AG09309 (cell line): ENCODE data around the gene ACYP1.

ENCODE experiments used
- DNase-seq: peaks from one replicate; pipeline ENCODE4 v3.0.0-alpha.2; 2010; ENCODE audit warnings: low read depth
- H3K4me3 ChIP-seq: 2 replicates; pipeline ENCODE4 v1.5.1; 2011; ENCODE audit warnings: mild to moderate bottlenecking, low read depth, low read length, moderate library complexity; ENCODE audit not compliant: control insufficient read depth
- CTCF ChIP-seq: IDR thresholded peaks from 2 replicates; pipeline ENCODE4 v1.5.1; 2011; ENCODE audit warnings: mild to moderate bottlenecking, low read depth, low read length, inconsistent platforms; ENCODE audit not compliant: insufficient read depth, control insufficient read depth; ENCODE audit errors: missing control alignments

Gene ACYP1

GRCh38 chr14:75040507-75040906 is 23.3 kb downstream of the ACYP1 start:
- no peak overlapping the region for H3K4me3 ChIP-seq
- no peak for DNase-seq
- no peak for TF ChIP-seq CTCF

DNA sequence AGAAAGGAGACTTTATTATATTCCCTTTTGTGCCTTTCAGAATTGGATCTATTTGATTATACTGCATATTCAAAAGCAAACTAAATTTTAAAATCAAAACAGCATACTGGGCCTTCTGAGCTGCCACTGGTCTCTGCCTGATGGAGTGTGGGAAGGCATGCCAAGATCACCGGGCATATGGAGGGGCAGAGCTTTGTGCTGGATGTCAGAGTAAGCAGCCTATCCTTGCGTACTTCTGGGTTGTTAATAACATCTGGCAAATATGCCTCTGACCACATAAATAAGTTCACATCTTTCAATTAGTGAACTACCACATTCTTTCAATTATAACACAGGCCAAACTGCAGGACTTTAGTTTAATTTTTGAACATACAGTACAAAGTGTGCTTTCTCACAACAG is 30.9 kb downstream of the ACYP1 start:
- DNase-seq, result no peak
- no peak overlapping the region for H3K4me3 ChIP-seq
- no peak for TF ChIP-seq CTCF

GRCh38 chr14:75030147-75030546 is 33.7 kb downstream of the ACYP1 start:
- no peak overlapping the region for H3K4me3 ChIP-seq
- no peak for TF ChIP-seq CTCF
- DNase-seq, result no peak

DNA sequence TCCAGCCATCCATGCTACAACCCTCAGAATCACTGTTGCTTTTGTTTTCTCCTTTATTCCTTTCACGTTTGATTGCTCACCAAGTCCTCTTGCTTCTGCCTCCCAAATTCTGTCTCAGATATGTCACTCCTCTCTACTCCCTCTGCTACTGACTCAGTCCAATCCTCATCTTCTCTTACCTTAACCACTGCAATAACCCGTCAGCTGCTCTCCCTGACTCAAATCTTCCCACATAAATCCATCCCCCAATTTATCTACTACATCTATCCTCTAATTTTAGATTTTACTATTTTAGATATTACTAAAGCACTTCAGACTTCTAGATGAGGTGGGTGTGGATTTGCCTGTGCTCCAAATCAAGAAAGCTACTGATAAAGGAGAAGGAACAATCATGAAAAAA is 37.9 kb downstream of the ACYP1 start:
- TF ChIP-seq CTCF, result no peak
- DNase-seq, result no peak
- no peak overlapping the region for H3K4me3 ChIP-seq

GRCh38 chr14:75025082-75025481 is 38.7 kb downstream of the ACYP1 start:
- TF ChIP-seq CTCF, result no peak
- H3K4me3 ChIP-seq, result no peak overlapping the region
- no peak for DNase-seq

DNA sequence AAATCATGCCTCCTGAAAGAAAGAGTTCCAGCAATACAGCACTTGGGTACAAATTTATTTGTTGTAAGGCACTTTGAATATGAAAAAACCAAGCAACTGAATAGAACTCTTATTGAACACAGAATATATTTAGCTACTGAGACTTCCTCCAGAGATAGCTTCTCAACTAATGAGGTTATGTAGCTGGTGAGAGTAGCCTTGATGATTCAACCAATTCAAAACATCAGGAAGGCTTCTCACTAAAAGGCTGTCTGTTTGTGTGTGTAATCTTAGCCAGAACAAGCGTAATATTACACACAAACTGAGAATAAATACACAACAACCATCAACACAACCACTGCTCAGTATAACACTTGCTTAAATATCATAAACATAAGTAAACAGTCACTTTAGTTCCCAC is 40.7 kb downstream of the ACYP1 start:
- no peak for DNase-seq
- no peak for TF ChIP-seq CTCF
- H3K4me3 ChIP-seq, result no peak overlapping the region

DNA sequence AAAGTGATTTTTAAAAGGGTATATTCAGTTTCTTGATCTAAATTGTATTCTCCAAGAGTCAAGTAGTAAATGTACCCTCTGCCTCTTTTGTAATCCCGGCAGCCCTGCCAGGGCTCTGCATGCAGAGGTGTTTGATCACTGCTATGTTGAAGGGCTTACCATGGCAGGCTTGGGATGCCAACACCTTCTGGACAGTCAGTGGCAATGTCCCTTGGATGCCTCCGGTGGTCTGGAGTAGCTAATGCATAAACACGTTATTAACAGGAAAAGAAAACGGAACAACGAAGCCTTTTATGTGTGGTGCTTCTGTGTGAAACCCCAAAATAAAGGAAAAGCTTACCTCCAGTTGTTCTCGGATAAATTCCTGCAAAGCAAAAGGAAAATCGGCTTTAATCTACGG is 41.2 kb downstream of the ACYP1 start:
- peak; percentile 32 for TF ChIP-seq CTCF
- no peak overlapping the region for H3K4me3 ChIP-seq
- no peak for DNase-seq
